LNCAP (cell line): ENCODE data around the gene DIPK1A.

Source experiments
- CTCF ChIP-seq: fragments of 450-650 bp; IDR thresholded peaks from 2 replicates; pipeline ENCODE4 v1.5.1; 2017; ENCODE audit warnings: mild to moderate bottlenecking

DIPK1A gene

GRCh38 chr1:92961131-92961895, at the start of gene DIPK1A:
Gene DIPK1A, minus strand, starts transcription at chr1:92961462. Its CDS starts 33 bp downstream, at chr1:92961429.
- TF ChIP-seq CTCF: no peak

GRCh38 chr1:93007941-93008577, 46.8 kb upstream of the DIPK1A start:
- TF ChIP-seq CTCF: no peak

- no peak for TF ChIP-seq CTCF
Observed at GRCh38 chr1:93005252-93005598, 44.0 kb upstream of the DIPK1A start.

- TF ChIP-seq CTCF: no peak
Observed at GRCh38 chr1:93004566-93005251, 43.4 kb upstream of the DIPK1A start.

- no peak for TF ChIP-seq CTCF
Observed at GRCh38 chr1:93003981-93004380, 42.7 kb upstream of the DIPK1A start.

GRCh38 chr1:93002781-93003180, 41.5 kb upstream of the DIPK1A start:
- TF ChIP-seq CTCF: no peak

GRCh38 chr1:93001893-93002292, 40.6 kb upstream of the DIPK1A start:
- no peak for TF ChIP-seq CTCF
